ENCODE measurements around the gene FOXO3. TPM values are rescaled to one million over a fixed set of nuclear protein-coding genes. Genes with fewer than 3 reads are reported as not detected.
A peak's percentile ranks its signal among the peaks of the same experiment; 100 is the strongest.

Gene FOXO3
- total RNA-seq, 1 donor from 2014 or later = 91.5 TPM

- no peaks in the 10 kb centered on the region for H3K36me3 ChIP-seq
- intact Hi-C loops (cut with DNase I) = loop anchor here (5.0 kb wide), 1 partner anchor 36 kb away; no protein-coding TSS in a partner anchor
- peaks cover 8 to 56% of the 10 kb centered on the region in 2 donors for H3K4me1 ChIP-seq
Observed at GRCh38 chr6:108616544-108616943, 55.8 kb downstream of the FOXO3 start.

GRCh38 chr6:108616973-108617372 lies 56.3 kb downstream of the FOXO3 start:
- Histone ChIP-seq H3K4me1 (peaks cover 12 to 60% of the 10 kb centered on the region in 2 donors), H3K9me3 (peaks cover 0 to 8% of the 10 kb centered on the region in 2 donors), H3K27ac (no peak overlapping the region), H3K36me3 (no peaks in the 10 kb centered on the region), H3K27me3 (no peaks in the 10 kb centered on the region), H3K4me3 (no peak overlapping the region)
- no peak for TF ChIP-seq CTCF (IDR thresholded peaks at IDR 0.05)
- no peak for DNase-seq (ENCODE audit: low spot score in 2 of 2)
- intact Hi-C loops (cut with DNase I) = loop anchor here (5.0 kb wide), 1 partner anchor 35 kb away; no protein-coding TSS in a partner anchor

More at GRCh38 chr6:108616544-108616943, 55.8 kb downstream of the FOXO3 start:
- Histone ChIP-seq H3K9me3 (peaks cover 0 to 8% of the 10 kb centered on the region in 2 donors), H3K4me3 (no peak overlapping the region), H3K27me3 (no peaks in the 10 kb centered on the region), H3K27ac (no peak overlapping the region)
- TF ChIP-seq CTCF (IDR thresholded peaks at IDR 0.05) = no peak
- DNase-seq (ENCODE audit: low spot score in 2 of 2) = no peak

DNA sequence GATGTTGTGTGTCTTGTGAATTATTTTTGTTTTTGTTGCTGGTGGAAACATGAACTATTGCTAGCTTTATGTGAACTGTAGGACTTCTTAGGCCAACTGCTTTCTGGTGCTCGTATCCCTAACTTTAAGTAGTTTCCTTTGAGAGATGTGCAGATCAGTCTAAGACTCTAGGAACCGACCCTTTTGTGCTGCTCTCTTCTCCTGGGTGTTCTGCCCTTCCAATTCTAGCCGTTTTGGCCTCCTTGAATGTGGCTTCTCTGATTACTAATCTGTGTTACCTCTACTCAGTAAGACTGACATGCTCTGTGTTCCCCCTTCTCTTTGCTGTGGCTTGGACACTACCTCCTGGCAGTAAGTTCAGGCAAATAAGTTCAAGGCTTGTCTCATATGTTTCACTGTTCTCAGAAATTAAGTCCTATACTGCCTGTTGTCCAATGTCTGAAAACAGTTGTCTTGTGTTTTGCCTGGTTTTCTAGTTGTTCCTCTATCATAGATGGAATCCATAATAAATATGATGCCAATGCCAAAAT lies 58.0 kb downstream of the FOXO3 start:
- intact Hi-C loops (cut with DNase I) = loop anchor here (5.0 kb wide), 1 partner anchor 34 kb away; no protein-coding TSS in a partner anchor
- Histone ChIP-seq H3K4me3 (no peak overlapping the region), H3K9me3 (no peaks in the 10 kb centered on the region), H3K36me3 (no peaks in the 10 kb centered on the region), H3K27me3 (no peaks in the 10 kb centered on the region), H3K4me1 (peaks cover 16 to 74% of the 10 kb centered on the region in 2 donors), H3K27ac (peak overlapping the region; percentile 44 to 57)
- TF ChIP-seq CTCF (IDR thresholded peaks at IDR 0.05) = no peak
- no peak for DNase-seq (ENCODE audit: low spot score in 2 of 2)

DNA sequence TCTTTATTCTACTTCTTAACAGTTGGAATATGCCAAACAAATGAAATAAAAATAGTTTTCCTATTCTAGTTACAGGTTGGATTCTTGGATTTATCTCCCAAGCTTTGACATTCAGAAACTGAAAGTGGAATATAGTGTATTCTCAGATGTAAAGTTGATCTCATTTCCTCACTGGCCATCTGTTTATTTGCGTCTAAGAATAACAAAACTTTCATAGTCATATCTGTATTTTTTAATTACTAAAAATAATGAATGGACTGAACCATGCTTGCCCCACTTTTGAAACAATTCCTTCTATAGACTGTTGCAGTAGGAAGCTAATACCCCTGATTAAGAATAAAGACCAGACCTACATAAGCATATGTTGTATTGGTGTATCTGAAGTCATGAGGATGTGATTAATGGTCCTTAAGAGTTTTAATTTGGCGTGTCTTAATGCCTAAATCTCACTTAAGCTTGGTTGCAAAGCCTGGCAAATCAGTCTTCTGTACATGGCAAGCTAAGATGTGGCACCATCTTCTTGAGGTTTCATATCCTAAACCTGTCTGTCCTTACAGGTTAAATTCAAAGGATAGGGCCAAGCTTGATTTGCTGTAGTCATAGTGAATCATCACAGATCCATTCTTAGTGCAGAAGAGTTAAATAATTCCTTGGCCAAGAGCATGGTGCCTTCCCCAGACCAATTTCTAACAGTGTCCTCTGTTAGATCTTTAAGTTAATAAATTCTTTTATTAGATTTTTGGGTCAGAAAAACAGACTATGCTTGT lies 58.9 kb downstream of the FOXO3 start:
- TF ChIP-seq CTCF (IDR thresholded peaks at IDR 0.05) = no peak
- peaks cover 21 to 83% of the 10 kb centered on the region in 2 donors for H3K4me1 ChIP-seq

DNA sequence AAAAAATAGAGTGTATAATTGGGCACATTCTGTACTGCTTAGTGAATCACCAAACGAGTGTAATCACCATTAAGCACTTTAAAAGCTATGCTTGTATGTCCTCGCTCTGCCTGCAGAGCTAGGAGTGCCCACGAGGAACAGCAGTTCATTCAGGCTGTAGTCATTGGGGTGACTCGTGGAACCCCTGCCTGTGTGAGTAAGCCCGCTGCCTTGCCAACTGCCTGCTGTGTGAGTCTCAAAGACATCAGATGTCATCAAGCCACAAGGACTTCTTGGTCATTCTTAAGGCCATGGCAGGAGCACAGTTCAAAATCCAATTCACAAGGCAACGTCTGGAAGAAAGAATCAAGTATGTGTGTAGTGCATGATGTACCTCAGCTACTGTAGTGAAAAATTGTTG lies 60.4 kb downstream of the FOXO3 start:
- peak; percentile 59 to 83 for DNase-seq (ENCODE audit: low spot score in 2 of 2)
- no peaks in the 10 kb centered on the region for H3K27me3 ChIP-seq
- H3K36me3 ChIP-seq = no peaks in the 10 kb centered on the region
- peak in 1 of 3 experiments; percentile 3 for TF ChIP-seq CTCF (IDR thresholded peaks at IDR 0.05)
- no peak overlapping the region for H3K4me3 ChIP-seq
- peaks cover 21 to 83% of the 10 kb centered on the region in 2 donors for H3K4me1 ChIP-seq
- H3K9me3 ChIP-seq = no peaks in the 10 kb centered on the region
- intact Hi-C loops (cut with DNase I) = no loop called here
- H3K27ac ChIP-seq = peak overlapping the region in 1 of 2 donors; percentile 55

More for the DNA sequence above, 58.9 kb downstream of the FOXO3 start:
- H3K36me3 ChIP-seq = no peaks in the 10 kb centered on the region
- no peak overlapping the region for H3K4me3 ChIP-seq
- DNase-seq (ENCODE audit: low spot score in 2 of 2) = no peak
- intact Hi-C loops (cut with DNase I) = loop anchor here (5.0 kb wide), 1 partner anchor 33 kb away; no protein-coding TSS in a partner anchor
- H3K27ac ChIP-seq = peak overlapping the region in 1 of 2 donors; percentile 44
- no peaks in the 10 kb centered on the region for H3K27me3 ChIP-seq
- no peaks in the 10 kb centered on the region for H3K9me3 ChIP-seq
